A673 (cell line): ENCODE results near the gene AGO1.

ENCODE experiments used
- EZH2 ChIP-seq: fragments of 200-600 bp; sonication (generic); IDR thresholded peaks from 2 replicates; pipeline ENCODE4 v1.6.1; 2017; ENCODE audit warnings: borderline replicate concordance, low read depth, mild to moderate bottlenecking, mixed read lengths, antibody characterized with exemption, low read length; ENCODE audit not compliant: poor library complexity, severe bottlenecking
- TF ChIP-seq, protein P1 (sequence below): fragments of 300-800, 200-600 bp; sonication (generic); conservative IDR thresholded peaks from 2 replicates; pipeline ENCODE4 v1.5.1; 2017; ENCODE audit warnings: low read depth, mild to moderate bottlenecking, antibody characterized with exemption, low read length, moderate library complexity, mixed read lengths

GRCh38 chr1:35876988-35877387, 6.0 kb upstream of the AGO1 start:
- TF ChIP-seq, protein P1, sequence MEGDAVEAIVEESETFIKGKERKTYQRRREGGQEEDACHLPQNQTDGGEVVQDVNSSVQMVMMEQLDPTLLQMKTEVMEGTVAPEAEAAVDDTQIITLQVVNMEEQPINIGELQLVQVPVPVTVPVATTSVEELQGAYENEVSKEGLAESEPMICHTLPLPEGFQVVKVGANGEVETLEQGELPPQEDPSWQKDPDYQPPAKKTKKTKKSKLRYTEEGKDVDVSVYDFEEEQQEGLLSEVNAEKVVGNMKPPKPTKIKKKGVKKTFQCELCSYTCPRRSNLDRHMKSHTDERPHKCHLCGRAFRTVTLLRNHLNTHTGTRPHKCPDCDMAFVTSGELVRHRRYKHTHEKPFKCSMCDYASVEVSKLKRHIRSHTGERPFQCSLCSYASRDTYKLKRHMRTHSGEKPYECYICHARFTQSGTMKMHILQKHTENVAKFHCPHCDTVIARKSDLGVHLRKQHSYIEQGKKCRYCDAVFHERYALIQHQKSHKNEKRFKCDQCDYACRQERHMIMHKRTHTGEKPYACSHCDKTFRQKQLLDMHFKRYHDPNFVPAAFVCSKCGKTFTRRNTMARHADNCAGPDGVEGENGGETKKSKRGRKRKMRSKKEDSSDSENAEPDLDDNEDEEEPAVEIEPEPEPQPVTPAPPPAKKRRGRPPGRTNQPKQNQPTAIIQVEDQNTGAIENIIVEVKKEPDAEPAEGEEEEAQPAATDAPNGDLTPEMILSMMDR = no peak
- TF ChIP-seq EZH2 = no peak
